IPS-11a (cell line): Measurements from ENCODE around the gene MYOD1.

ENCODE experiments used
- H3K4me3 ChIP-seq: one replicate; pipeline ENCODE4 v1.5.1; 2013; ENCODE audit warnings: low read depth, low read length, control low read depth

The MYOD1 gene

DNA sequence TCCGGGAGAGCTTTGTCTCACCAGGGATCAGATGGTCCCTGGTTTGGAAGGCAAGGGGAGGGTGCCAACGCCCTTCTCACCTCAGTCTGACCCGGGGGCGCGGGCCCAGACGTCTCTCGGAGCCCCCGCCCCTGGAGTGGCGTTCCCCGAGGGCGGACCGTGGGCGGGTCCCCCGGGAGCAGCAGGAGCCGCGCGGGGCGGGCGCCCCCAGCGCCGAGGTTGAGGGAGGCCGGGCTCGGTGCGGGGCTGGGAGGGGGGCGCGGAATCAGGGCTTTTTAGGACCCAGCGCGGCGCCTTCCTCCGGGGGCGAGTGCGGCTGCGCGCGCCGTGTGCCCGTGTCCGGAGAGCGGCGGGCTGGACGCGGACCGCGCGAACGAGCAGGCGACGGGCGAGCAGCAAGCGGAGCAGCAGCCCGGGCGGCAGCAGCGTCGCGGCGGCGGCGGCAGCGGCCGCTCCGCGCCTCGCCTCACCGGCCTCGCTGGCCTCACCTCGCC is 15.1 kb downstream of the MYOD1 start, which contains the start of gene KCNC1:
TSS of gene KCNC1 (plus strand) at position 364 of the 494 bp plus-strand sequence. CDS start 1,222 bp downstream, outside the sequence.
- peak within 1 kb of the TSS; percentile 39 for H3K4me3 ChIP-seq

GRCh38 chr11:17734986-17735817 is 15.8 kb downstream of the MYOD1 start:
- H3K4me3 ChIP-seq: peak overlapping the region; percentile 39

GRCh38 chr11:17735818-17736578 is 16.6 kb downstream of the MYOD1 start:
- no peak overlapping the region for H3K4me3 ChIP-seq

GRCh38 chr11:17736579-17736893 is 17.2 kb downstream of the MYOD1 start:
- no peak overlapping the region for H3K4me3 ChIP-seq

DNA sequence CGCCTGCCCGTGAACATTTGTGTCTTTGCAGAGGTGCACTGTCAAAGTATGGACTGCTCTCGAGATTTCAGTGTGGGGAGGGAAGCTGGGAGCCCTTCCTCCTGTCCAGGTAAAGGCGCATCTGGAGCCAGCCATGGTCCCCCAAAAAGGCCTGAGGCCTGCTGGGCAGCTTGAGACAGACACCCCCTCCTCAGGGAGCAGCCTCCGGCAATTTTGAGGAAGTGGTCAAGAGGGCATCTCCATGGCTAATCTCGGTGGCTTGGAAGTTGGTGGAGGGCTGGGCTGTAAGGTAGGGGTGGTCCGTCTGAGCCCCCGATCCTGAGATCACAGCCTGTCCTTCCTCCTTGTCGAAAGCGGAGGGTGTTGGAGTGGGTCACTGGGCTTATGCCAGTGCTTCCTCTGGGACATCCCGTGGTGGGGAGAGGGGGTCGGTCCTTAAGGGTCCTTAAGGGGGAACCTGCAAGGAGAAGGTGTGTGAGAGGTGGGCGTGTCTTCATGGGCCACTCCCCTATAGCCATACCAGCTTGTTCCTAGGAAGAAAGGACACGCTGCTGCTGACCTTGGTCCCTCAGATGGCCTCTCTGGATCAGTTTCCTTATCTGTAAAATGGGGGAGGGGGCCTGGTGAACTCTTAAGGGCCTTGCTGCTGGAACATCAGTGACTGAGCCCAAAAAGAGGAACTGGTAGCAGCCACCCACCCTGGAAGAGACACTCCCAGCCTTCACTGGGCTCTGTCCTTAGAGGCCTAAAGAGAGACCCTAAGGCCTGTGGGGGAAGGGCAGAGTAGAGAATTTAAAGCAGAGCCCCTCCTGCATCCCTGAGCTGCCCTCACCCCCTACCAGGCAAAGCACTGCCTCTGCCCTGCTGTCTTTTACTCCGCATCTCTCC is 17.8 kb downstream of the MYOD1 start:
- H3K4me3 ChIP-seq: no peak overlapping the region

GRCh38 chr11:17738151-17738973 is 19.0 kb downstream of the MYOD1 start:
- H3K4me3 ChIP-seq: no peak overlapping the region

DNA sequence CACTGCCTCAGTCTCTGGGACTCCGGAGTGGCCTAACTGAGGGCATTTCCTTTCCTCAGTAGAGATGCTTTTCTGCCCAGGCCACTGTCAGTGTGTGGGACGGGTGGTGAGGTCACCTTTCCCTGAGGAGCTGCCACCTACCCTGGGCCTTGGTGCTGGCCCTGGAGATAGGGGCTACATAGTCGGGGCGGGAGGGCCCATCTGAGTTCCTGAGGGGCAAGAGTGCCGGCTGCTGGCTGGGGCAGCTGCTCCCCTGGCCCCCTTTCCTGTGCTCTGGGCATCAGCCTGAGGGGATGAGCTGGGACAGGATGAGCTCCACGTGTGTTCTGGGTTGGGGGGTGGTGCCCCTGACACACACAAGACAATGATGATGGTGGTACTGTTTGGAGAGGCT is 20.6 kb downstream of the MYOD1 start:
- no peak overlapping the region for H3K4me3 ChIP-seq

DNA sequence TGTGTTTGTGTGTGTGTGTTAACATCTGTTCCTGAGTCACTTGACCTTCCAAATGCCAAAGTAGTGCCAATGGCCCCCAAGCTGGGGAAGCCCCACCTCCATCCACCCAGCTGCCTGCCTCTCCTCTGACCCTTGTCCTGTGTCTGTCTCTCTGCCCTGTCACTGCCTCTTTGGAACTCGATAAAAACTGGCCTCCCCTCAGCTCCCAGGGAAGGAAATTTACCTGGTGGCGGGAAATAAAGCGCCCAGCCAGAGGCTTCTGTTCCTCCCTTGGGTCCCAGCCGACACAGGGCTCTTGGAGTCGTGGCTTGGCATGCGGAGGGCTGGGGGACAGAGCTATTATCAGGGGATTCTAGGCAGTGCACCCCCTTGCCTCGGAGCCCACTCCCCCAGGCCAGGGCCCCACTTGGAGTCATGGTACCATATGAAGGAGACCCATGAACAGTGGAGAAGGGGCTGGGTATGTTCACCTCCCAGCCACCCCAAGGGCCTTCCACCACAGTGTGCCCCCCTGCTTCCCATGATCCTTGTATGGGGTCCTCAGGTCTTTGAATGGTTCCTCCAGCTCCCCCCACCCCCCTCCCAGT is 21.4 kb downstream of the MYOD1 start:
- H3K4me3 ChIP-seq: no peak overlapping the region

DNA sequence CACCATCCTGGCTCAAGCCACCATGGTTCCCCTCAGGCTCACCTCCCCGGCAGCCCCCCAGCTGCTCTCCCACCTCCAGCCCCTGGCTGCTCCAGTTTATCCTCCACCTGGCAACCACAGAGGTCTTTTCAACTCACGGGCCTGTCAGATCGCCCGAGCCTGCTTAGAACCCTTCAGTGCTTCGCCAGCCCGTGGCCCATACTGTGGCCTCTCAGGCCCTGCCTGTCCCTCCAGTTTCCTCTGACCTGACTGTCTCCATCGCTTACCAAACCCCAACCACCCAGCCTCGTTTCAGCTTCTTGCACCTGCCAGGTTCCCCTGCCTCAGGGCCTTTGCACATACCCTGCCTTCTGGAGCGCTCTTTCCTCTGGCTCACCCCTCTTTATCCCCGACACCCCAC is 22.1 kb downstream of the MYOD1 start:
- no peak overlapping the region for H3K4me3 ChIP-seq

- no peak overlapping the region for H3K4me3 ChIP-seq
These were observed 22.6 kb downstream of the MYOD1 start for GRCh38 chr11:17742019-17742418.

- H3K4me3 ChIP-seq: no peak overlapping the region
These were observed 23.8 kb downstream of the MYOD1 start for GRCh38 chr11:17743026-17743807.

GRCh38 chr11:17743808-17744119 is 24.4 kb downstream of the MYOD1 start:
- H3K4me3 ChIP-seq: no peak overlapping the region

DNA sequence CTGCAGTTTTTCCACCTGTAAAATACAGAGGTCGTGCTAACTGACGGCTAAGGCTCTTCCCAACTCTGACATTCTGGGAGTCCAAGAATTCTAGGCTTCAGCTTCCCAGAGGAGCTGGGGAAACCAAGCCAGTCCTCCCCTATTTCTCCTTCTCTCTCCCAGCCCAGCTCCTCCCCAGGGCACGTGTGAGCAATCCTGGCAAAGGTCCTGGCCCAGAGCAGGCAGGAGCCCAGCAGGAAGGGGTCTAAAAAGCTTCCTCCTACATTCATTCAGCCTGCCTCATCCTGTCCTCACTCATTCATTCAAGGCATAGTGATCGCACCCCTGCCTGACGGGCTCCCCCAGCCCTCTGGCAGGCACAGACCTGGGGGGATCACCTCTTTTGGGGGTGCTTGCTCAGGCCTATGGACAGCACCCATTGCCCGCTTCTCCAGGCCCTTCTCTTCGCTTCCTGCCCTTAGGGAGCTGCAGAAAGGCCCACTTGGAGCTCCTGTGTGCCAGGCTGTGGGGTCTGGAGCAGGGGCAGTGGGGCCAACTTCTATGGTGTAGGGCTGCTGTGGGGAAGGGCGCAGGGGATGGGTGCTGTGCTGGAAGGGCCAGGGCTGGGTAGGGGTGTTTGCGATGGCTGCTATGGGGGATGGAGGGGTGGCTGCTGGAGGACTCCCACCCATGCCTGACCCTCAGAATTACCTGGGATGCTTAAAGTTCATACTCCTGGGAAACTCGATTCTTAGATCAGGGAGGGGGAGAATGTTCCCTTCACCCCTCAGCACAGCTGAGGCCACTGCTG is 25.0 kb downstream of the MYOD1 start:
- no peak overlapping the region for H3K4me3 ChIP-seq

DNA sequence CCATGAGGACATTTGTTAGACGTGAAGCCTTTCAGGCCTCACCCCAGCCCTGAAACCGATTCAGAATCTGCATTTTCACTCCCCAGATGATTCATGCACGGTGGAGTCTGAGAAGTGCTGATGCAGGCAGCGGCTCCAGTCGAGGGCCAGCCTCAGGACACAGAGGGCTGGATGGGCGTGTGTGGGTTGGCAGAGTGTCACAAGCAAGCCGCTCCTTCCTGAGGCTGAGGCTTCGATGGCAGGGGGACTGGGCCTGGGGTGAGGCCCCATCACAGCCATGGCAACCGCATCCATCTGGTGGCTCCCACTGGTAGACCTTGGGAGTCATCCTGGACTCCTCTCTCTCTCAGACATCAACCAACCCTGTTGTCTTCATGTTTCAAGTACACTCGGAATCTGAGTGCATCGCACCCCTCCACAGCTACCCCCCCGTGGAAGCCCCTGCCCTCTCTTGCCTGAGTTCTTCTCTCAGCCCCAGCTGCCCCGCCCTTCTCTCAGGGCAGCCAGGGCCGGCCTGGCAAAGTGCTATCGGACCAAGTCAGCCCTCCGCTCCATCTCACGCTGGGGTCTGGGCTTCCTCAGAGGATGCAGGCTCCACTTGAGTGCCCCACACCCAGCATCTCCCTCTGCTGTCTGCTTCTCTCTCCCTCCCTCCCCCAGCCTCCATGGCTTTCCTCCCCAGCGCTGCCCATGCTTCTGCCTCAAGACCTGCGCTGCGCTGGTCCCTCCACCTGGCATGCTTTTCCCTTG is 25.8 kb downstream of the MYOD1 start:
- H3K4me3 ChIP-seq: no peak overlapping the region

DNA sequence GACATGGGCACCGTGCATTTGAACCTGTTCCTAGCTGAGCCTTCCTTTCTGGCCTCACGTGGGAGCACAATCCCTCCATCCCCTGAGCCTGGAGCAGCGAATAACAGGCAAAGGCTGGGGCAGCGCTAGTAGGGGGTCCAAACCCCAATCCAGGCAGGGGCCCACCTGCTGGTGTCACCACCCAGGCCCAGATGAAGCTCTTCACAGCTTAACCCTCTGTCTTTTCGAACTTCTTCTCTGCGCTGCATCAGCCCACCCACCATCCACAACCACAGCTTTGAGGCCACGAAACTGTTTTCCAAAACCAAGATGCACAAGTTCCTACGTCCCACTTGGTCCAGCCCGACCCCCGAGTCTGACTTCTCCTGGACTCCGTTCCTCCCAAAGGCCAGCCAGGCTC is 26.7 kb downstream of the MYOD1 start:
- no peak overlapping the region for H3K4me3 ChIP-seq

DNA sequence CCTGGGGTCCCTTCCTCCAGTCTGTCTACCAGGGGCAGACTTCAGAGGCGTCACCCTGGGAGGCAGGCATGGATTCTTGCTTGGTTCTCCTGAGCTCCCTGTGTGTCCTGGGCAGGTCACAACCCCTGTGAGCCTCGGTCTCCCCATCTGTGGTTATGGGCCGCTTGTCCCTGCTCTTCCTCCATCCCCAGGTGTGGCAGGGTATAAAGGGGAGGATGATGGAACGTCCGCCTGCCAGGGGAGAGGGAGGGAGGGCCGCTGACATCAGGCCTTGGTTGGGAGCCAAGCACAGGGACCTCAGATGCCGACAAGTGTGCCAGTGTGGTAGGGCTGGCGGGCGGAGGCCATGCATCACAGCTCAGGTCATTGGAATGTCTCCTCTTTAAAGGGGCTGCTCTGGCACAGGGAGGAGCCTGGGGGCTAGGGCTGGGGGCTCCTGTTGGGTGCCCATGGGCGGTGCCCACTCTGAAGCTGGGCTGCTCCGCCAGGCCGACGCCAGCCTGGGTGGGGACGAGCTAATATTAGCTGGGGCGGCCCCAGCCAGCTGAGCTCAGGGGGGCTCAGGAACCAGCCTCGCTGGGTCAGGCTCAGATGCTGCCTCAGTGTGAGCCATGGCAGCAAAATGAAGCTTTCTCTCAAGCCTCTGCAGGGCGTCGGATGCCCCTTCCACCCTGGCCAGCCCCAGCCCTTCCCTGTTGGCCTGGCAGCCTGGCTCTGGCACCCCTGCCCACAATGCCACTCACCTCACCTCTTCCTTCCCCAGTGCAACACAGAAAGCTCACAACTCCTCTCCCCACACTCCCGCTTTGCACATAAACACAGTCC is 28.0 kb downstream of the MYOD1 start:
- H3K4me3 ChIP-seq: no peak overlapping the region

- H3K4me3 ChIP-seq: no peak overlapping the region
These were observed 28.7 kb downstream of the MYOD1 start for GRCh38 chr11:17748044-17748443.
